Measurements from ENCODE around the gene RHBDF1.
"Not testable (repeated sequence)": the region's sequence is repeated elsewhere in the genome, so short reads cannot be mapped to it uniquely, and the experiment has no call there.

The RHBDF1 gene

DNA sequence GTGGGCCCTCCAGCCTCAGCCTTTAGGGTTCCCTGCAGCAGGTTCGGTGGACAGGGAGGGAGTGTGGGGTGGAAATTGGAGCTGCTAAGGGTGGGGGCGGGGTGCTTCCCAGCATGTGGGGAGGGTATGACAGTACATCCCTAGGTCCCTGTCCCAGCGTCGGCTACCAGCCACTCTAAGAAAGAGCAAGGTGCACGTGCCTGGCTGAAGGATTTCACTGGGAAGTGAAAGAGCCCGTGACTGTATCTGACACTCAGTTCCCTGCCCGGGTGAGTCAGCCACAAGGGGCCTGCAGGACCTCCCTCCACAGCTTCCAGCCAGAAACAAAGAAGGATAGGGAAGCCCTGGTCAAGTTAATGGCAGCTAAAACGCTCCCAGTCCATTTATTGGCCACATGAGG lies 14.7 kb downstream of the RHBDF1 start:
- DNase-seq = no peak

DNA sequence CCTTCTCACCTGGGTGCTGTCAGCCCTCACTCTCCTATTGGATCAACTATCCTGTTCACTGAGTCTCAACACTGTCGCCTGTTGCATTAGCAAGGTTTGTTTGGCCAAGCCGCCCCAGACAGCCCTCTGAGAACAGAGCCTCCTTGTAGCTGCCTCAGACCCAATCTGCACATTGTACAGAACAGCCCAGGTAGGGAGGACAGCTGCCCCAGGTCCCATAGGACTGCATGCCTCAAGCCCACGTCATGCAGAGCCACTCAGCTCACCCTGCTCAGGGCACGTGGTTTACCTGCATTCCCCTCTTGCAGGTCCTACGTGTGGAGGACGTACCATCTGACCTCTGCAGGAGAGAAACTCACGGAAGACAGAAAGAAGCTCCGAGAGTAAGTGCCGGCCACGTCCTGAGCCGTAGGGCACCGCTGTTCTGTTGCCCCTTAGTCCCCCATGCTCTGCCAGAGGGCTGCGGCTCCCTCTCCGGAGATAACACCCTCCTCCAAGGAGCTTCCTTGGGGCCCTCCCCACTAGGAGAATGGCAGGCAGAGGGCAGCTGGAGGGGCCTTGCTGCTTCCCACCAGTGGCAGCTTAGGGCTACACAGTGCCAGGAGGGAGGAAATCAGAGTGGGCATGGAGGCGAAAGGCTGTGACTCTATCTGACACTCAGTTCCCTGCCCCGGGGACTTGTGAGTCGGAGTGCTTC lies 16.1 kb downstream of the RHBDF1 start:
- no peak for DNase-seq

DNA sequence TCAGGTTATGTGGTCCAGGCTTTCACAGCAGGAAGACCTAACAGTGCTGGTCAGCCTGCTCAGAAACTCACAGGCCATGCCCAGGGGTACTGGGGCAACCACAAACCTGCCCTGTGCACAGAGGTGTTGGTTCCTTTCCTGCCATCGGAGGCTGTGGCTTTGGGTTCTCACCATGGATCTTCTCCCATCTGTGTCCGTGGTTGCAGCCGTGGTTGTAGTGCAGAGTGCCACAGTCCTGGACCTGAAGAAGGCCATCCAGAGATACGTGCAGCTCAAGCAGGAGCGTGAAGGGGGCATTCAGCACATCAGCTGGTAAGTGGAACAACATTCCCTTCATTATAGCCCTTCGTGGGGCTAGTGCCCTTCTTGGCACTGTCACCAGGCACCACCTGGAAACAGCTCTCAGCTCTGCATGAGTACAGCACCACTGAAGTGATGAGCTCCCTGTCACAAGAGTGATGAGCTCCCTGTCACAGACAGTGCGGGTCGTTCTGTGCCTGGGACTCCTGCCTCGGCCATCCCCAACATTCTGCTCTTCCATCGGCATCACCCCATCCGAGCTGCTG lies 16.8 kb downstream of the RHBDF1 start:
- DNase-seq = no peak

DNA sequence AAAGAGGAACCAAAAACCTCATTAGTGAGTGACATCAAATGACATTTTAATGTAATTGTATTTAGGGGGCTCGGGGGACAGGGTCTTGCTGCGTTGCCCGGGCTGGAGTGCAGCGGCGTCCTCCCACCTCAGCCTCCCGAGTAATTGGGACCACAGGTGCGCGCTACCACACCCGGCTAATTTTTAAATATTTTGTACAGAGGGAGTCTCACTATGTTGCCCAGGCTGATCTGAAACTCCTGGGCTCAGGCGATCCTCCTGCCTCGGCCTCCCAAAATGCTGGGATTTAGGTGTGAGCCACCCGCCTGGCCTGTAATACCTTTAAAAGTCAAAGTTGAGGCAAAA lies 18.2 kb downstream of the RHBDF1 start:
- no peak for DNase-seq

DNA sequence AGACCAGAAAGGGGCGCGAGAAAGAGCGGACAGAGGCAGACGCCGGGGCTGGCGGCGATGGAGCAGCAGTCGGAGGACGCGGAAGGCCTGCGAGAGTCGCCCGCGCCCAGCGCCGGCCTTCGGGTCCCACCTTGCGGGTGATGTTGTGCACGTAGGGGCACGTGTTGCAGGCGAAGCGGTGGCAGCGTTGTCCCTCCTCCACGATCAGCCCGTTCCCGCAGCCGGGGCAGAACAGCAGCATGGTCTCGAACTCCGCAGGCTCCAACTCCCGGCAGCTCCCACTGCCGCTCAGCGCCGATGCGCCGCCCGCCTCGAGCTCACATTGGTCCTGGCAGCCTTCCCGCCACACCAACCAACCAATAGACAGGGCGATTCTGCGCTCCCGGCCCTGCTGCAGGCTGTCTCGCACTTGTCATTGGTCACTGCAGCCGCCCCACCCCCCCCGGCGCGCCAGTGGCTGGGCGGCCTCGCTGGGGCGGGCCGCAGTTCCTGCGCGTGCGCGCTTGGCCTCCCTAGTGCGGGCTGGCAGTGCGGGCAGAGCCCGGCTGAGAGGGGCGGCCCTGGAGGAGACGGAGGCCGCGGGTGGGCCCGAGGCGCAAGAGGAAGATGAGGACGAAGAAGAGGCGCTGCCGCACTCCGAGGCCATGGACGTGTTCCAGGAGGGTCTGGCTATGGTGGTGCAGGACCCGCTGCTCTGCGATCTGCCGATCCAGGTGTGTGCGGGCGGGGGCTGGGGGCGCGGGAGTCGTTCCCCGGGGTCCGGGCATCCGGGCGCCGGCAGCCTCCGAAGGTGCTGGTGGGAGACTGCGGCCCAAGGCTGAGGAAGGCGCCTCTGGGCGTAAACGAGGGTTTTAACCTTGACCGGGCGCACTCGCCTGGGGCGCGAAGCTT lies 18.8 kb downstream of the RHBDF1 start, which contains the start of the genes POLR3K and SNRNP25:
TSS of gene POLR3K (minus strand) at position 263 of the 891 bp plus-strand sequence. CDS start at position 241, 22 bp downstream.
TSS of gene SNRNP25 (plus strand) at position 483 of the 891 bp plus-strand sequence. CDS start at position 672, 189 bp downstream.
- DNase-seq = peak; percentile 89

DNA sequence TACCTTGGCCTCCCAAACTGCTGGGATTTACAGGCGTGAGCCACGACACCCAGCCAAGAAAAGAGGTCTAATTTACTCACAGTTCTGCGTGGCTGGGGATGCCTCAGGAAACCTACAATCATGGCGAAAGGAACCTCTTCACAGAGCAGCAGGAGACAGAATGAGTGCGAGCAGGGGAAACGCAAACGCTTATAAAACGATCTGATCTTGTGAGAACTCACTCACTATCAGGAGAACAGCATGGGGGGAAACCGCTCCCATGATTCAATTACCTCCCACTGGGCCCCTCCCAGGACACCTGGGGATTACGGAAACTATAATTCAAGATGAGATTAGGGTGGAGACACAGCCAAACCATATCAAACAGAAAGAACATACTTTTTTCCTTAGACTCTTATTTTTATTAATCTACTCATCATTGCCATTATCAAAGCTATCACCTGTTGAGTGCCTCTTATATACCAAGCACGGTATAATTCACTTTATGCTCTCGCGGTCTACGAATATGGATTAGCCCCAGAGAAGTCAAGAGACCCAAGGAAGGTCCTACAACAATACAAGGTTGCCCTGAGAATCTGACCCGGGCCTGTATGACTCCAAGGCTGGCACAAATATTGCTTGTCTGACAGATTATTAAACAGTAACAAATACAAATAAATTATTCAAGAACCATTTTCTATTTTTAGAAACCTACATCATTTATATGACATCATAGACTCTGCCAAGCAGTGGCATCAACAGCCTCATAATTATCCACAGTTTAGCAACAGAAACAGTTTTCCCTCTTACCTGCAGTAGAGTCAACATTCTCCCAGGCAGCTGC lies 21.5 kb downstream of the RHBDF1 start:
- no peak for DNase-seq

DNA sequence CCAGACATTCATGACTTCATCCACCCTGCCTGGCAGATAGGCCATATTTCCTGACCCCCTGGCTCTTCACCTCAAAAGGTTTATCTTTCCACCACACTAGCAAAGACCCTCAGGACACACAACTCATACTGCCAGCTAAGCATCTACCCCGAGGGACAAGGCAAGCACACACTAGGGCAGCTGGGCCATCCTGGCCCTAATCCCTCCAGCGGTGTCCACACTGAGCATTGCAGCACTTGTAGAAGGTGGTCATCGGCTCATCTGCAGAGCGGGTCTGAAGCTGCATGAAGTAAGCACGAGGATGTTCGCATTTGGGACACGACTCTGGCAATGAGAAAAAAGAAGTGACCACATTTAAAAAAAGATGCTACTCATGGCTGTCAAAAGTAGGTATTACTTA lies 25.2 kb downstream of the RHBDF1 start:
- DNase-seq = no peak

DNA sequence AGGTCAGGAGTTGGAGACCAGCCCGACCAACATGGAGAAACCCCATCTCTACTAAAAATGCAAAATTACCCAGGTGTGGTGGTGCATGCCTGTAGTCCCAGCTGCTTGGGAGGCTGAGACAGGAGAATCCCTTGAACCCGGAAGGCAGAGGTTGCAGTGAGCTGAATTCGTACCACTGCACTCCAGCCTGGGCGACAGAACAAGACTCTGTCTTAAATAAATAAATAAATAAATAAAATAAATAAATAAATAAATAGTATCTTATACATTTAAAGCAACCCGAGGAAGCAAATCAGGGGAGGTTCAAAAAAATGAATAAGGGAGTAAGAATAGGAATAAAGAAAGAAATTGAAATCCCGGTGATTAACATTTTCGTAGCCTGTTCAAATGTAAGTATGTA lies 25.9 kb downstream of the RHBDF1 start:
- DNase-seq = not testable (repeated sequence)

DNA sequence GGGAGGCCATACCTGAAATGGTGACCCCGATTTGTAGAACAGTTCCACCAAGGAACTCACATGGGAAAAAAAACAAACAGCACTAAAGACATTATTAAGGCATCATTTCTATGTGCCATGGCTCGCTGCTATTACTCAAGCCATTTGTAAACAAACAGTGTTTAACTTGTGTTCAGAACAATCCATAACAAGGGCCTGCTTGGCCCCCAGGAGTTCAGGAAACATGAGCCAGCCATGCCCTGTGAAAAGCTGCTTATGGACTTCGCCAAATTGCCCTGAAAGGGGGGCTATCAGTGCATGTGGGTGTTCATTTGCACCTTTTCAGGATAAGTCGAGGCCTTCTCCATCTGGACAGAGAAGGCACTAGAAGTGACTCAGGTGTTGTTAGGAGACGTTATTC lies 27.0 kb downstream of the RHBDF1 start:
- no peak for DNase-seq

DNA sequence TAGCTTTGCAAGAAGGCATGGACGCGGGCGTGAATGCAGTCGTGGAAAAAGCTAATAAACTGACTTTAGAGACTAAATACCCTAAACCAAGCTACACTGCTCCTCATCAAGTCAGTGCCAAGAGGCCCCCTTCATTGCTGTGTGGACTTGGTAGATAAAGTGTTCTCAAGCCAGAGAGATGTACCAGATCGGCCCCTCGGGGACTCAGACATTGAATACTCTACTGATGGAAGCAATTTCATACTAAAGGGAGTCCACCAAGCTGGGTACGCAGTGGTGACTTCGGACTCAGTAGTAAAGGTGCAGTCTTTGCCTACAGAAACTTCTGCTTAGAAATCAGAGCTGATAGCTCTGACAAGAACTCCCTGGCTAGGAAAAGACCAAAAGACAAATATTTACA lies 27.8 kb downstream of the RHBDF1 start:
- DNase-seq = no peak

DNA sequence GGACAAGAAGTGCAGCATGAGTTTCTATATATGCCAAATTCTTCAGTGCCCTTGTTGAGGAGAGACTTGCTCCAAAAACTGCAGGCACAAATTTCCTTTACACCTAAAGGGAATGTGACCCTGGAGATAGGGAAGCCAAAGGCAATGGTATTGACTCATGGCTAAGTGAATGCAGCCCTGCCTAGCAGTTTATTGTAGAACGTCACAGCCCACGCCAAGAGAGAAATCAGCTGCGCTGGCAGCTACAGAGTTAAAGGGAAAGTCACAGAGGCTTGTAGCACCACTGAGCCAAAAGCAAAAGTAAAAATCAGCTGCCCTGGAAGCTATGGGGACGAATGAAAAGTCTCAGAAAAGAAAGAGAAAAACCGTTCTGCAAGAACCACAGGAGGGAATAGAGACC lies 29.1 kb downstream of the RHBDF1 start:
- DNase-seq = no peak

DNA sequence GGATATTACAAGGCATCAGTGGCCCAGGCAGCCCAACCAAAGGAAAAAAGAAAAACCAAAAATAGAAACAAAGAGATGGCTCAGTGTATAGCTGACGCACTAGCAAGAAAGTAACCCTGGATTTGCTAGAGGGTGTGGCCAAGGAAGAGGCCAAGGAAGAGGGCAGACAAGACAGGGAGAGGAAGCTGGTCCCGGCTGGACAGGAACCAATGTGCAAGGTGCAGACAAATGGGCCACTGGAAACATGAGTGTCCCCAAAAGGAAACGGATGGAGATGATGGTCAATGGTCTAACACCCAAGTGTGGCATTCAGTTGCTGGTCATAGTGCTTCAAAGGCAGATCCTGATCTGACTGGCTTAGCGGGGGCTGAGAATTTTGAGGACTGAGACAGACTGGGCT lies 29.7 kb downstream of the RHBDF1 start:
- no peak for DNase-seq

DNA sequence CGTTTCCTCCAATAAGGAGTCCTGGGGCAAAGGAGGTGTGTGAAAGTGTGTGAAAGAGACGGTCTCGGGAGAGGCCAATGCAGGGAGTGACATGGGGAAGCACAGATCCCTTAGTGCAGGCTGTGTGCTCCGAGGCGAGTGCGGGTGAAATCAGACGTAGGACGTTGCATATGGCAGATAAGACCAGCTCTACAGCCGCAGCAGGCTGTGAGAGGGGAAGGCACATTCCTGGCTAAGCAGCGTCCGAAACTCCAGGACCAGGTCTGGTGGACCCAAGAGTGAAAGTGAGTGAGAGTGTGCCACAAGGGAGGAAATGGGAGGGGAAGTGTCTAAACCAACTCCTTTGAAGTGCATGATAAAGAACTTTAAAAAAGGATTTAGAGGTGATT lies 30.4 kb downstream of the RHBDF1 start:
- DNase-seq = no peak

DNA sequence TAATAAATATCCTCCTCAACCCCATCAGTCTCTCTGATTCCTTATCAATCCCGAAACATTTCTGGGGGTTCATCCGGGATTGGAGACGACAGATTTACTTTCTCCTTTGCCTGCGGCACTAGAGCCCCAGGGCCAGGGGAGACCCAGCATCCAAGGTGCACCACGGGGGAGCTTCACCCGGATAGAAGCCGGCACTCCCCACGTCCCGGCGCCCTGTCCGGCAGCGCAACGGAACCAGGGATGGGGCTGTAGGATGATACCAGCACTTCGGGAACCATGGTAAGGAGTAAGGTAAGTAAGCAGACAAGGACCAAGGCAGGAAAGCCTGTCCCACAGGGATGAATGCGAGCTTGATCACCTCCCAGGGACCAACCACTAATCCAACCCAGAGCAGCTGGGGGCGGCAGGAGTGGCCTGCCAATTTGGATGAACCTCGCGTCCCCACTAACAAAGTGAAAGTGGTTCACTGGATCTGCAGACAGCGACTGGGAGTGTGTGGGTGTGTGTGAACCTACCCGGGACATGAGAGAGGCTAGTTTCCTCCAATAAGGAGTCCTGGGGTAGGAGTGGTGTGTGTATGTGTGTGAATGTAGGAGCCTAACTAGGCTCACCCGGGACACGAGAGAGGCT lies 30.9 kb downstream of the RHBDF1 start:
- DNase-seq = no peak

DNA sequence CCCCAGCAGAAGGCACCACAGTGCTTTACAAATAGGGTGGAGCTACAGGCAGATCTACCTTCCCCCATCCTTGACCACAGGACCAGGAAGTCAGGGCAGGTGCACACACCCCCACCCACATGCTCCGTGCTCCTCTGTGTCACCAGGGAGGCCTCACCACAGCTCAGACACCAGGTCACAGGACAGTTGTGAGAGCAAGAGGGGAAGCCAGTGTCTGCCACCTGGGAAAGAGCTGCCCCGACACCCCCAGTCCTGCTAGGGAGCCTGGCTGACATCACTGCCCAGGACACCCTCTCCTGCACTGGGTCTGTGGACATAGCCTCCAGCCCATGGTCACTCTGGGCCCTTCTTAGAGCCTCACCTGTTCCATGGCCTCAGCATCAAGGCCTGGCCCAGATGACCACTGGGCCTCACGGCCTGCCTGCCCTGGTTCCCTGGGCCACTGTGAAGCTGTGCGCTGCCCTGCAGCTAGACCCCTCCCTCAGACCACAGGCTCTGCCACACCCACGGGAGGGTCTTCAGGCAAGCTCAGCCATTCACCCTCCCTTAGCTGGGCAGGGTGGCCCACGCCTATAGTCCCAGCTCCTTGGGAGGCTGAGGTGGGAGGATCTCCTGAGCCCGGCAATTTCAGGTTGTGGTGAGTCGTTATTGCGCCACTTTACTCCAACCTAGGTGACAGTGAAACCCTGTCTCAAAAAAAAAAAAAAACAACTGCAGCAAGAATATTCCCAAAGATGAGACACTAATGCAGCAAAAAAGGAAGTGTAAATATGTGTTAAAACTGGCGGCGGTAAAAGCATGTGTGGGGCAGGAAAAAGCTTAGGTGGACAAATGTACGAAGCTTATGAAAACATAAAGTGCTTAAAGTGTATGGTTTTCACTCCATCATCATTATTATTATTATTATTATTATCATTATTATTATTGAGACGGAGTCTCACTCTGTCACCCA lies 33.2 kb downstream of the RHBDF1 start:
- no peak for DNase-seq

DNA sequence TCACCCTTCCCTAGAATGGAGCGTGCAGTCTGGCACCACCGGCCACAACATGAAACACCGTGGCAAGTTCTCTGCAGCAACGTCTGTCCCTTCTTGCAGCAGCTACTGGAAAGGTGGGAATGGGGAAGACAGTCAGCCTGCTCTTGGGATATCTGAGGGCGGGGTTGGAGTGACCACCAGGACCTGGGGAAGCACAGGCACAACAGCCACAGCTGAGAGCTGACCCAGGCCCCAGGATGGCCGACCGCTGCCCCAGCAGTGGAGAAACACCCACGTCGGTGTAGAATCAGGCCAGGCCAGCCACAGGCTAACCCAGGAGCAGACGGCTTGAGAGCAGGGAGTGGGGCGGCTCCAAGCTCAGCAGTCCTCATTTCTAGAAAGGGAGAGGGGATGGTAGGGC lies 34.2 kb downstream of the RHBDF1 start:
- DNase-seq = not testable (repeated sequence)

DNA sequence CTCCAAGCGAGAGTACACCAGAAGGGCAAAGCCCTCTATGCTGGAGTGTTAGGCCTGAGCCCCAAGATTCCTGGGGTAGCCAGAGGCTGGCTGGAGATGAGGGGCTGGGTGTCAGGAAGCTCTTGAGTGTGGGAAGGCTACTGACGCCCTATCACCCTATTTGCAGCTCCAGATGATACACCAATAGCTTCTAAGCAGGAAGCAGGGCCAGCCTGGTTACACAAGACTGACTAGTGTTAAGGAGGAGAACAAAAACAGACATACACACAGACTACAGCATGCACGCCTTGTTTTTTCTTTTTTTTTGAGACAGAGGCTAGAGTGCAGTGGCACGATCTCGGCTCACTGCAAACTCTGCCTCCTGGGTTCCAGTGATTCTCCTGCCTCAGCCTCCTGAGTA lies 34.9 kb downstream of the RHBDF1 start:
- DNase-seq = no peak

DNA sequence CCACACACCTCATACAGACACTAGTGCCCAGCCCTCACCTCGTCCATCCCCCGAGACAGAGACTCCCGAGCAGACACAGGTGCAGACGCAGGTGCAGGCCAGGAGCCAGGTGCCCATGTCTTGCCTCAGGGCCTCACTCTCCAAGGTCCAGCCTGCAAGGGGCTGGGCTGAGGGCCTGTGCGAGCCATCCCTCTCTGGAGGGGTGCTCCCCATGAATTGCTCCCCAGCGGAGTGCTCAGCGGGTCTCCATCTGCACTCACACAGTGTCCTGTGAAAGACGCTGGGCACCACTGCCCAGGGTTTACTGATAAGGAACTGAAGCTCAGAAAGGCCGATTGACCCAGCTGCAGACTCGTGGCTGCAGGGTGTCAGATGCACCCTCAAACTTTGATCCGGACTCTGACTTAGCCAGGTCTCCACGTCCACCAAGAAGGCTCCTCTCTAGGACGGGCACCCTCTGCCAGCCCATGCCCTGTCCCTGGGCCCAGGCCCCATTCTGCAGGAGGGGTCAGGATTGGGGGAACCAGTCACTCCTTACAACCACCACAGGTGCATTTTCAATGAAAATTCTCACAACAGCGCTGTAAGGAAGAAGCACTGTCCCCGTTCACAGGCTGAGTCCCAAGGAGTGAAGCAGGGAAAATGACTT lies 36.0 kb downstream of the RHBDF1 start:
- DNase-seq = no peak

DNA sequence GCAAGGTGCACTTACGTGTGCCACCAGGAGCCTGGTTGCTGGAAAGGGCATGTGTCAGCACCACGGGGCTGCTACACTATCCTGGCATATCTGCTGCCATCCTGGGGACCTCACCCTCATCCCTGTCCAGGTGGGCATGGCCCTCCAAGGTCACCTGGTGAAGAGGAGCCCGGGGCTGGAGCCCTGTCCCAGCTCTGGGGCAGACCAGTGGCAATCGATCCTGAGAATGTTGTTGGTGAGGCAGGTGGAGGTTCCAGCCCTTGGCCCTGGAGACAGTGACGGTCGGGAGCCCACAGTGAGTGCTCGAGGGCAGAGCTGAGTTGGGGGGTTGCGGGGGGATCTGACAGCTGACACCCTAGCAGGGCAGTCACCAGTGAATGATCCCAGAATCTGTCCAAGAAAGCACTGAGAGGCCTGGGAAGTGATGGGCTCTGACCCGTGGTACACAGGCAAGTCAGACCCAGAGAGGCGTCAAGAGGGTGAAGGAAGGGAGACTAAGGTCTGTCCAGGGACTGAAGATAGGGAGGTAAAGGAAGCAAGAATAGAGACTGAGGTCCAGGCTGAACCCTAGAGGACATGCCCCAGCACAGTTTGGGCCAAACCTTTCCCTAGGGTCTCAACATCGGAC lies 36.6 kb downstream of the RHBDF1 start:
- no peak for DNase-seq

DNA sequence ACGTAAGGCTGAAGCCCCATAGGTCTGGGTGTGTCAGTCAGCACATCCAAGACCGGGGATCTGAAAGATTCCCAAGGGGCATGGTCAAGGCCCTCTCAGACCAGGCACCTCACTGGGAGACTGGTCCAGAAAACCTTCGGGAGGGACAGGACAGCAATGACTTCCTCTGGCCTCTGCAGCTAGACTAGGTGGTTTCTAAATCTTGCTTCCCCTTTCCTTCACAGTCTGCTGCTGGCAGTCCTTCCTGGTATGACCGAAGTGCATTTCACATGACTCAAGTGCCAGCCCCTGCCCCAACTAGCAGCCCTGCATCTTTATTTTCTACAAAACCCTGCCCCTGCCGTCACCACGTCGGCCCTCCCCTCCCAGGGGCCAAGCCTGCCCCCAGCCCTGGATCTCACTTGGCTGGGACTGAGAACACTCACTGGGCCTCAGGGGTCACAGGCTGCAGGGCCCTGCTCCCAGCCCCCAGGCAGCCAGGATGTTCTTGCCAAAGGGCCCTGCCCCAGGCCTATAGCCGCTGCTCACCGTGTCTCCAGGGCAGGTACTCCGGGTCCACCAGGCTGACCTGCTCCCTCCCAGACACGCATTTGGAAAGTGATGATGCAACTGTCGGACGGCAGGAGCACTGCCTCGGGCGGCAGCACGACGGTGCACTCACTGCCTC lies 37.3 kb downstream of the RHBDF1 start:
- DNase-seq = no peak
